ENCODE results near the gene ECM1. TPM values are rescaled to one million over a fixed set of nuclear protein-coding genes. Genes with fewer than 3 reads are reported as not detected.

The ECM1 gene
- total and polyA plus RNA-seq, 2 donors (not counting 3 experiments of a cell fraction or from before 2014, with no cell fraction given), result 7.2 to 16.6 TPM

GRCh38 chr1:150561974-150562445, 54.1 kb downstream of the ECM1 start:
- POLR2A ChIA-PET, result interaction anchor here (0.6 to 3.1 kb wide), 6 partner anchors 8 to 68 kb away, joined by 3 to 39 read pairs (median 4); partner anchors contain the start of genes ENSA and MCL1
- dilution Hi-C loops (cut with MboI; ENCODE audit: extremely low pct_ligation_motif_present, low sequenced_read_pairs), result no loop called here
- Histone ChIP-seq H2AFZ (ENCODE audit: low read depth, low read length) (no peak overlapping the region), H3K27ac (ENCODE audit: insufficient read depth, low read depth, low read length) (peak overlapping the region; percentile 99), H3K4me1 (ENCODE audit: control insufficient read depth, extremely low read depth, insufficient read depth, low read length) (peaks cover 57% of the 10 kb centered on the region), H4K20me1 (replicated peaks; ENCODE audit: control insufficient read depth, extremely low read depth, insufficient read depth, low read length) (no peaks in the 10 kb centered on the region), H3K9ac (replicated peaks; ENCODE audit: extremely low read depth, insufficient read depth, low read length) (peak overlapping the region; percentile 98), H3K9me3 (replicated peaks; ENCODE audit: control insufficient read depth, insufficient read depth, low read length) (no peaks in the 10 kb centered on the region), H3K4me2 (ENCODE audit: insufficient read depth, low read length) (peak overlapping the region; percentile 76), H3K4me3 (replicated peaks in 1 of 3; ENCODE audit: insufficient read depth in 1 of 3, low read depth in 1 of 3, low read length in 3 of 3) (peak overlapping the region; percentile 3 to 49 (median 41)), H3K27me3 (ENCODE audit: control insufficient read depth in 2 of 2, insufficient read depth in 2 of 2, low read length in 2 of 2) (no peaks in the 10 kb centered on the region), H3K9me1 (replicated peaks; ENCODE audit: control insufficient read depth, extremely low read depth, insufficient read depth, low read length) (no peaks in the 10 kb centered on the region), H3K79me2 (ENCODE audit: control insufficient read depth, insufficient read depth, low read length) (peaks cover 8% of the 10 kb centered on the region), H3K36me3 (ENCODE audit: control insufficient read depth in 2 of 2, extremely low read depth in 1 of 2, insufficient read depth in 2 of 2, low read length in 2 of 2) (no peaks in the 10 kb centered on the region)
- FAIRE-seq, result no peak
- peak; percentile 15 for TF ChIP-seq POLR2A (IDR thresholded peaks at IDR 0.05; ENCODE audit: low read depth, low read length)
- TF ChIP-seq CTCF (IDR thresholded peaks at IDR 0.05; ENCODE audit: extremely low read depth in 1 of 2, insufficient read depth in 1 of 2, low read depth in 1 of 2, low read length in 2 of 2), result no peak
- TF ChIP-seq GATA2 (IDR thresholded peaks at IDR 0.05; ENCODE audit: insufficient read depth, insufficient read length, low read depth, low read length), result no peak
- TF ChIP-seq FOS (IDR thresholded peaks at IDR 0.05; ENCODE audit: borderline replicate concordance, insufficient read depth, low read length), result no peak
- no peak for TF ChIP-seq MYC (IDR thresholded peaks at IDR 0.05; ENCODE audit: low read depth, low read length)
- TF ChIP-seq MAX (IDR thresholded peaks at IDR 0.05; ENCODE audit: insufficient read depth, insufficient read length), result no peak
- TF ChIP-seq POLR2AphosphoS5 (IDR thresholded peaks at IDR 0.05; ENCODE audit: insufficient read depth, low read depth, low read length), result peak; percentile 81
- no peak for TF ChIP-seq JUN (IDR thresholded peaks at IDR 0.05; ENCODE audit: borderline replicate concordance, insufficient read depth, insufficient read length, low read depth)
- TF ChIP-seq EZH2 (IDR thresholded peaks at IDR 0.05; ENCODE audit: borderline replicate concordance, low read depth, low read length, severe bottlenecking), result no peak
- CTCF ChIA-PET, result interaction anchor here (1.6 to 13.9 kb wide), 7 partner anchors 13 to 251 kb away, joined by 4 to 288 read pairs (median 50); partner anchors contain the start of genes ADAMTSL4, CTSK, ENSA and MCL1
- BruUV-seq (replicated peaks), result no TSS peak
- intact Hi-C loops (cut with micrococcal nuclease), result loop anchor here (1.0 to 5.0 kb wide), 9 partner anchors 8 to 360 kb away; partner anchors contain the start of genes ARNT, GOLPH3L and MCL1
- DNase-seq (ENCODE audit: low read depth, low spot score), result peak; percentile 92
